ENCODE results near the gene APP.

The APP gene

GRCh38 chr21:25905126-25905525 is 265.4 kb downstream of the APP start:
- TF ChIP-seq, protein P1, sequence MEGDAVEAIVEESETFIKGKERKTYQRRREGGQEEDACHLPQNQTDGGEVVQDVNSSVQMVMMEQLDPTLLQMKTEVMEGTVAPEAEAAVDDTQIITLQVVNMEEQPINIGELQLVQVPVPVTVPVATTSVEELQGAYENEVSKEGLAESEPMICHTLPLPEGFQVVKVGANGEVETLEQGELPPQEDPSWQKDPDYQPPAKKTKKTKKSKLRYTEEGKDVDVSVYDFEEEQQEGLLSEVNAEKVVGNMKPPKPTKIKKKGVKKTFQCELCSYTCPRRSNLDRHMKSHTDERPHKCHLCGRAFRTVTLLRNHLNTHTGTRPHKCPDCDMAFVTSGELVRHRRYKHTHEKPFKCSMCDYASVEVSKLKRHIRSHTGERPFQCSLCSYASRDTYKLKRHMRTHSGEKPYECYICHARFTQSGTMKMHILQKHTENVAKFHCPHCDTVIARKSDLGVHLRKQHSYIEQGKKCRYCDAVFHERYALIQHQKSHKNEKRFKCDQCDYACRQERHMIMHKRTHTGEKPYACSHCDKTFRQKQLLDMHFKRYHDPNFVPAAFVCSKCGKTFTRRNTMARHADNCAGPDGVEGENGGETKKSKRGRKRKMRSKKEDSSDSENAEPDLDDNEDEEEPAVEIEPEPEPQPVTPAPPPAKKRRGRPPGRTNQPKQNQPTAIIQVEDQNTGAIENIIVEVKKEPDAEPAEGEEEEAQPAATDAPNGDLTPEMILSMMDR (IDR thresholded peaks at IDR 0.05; ENCODE audit: low read depth, low read length, missing control alignments) = no peak
- H3K4me3 ChIP-seq (replicated peaks; ENCODE audit: low read depth, low read length) = no peak overlapping the region
- no peak for DNase-seq (ENCODE audit: extremely low read depth, low read depth)

- TF ChIP-seq, protein P1 (IDR thresholded peaks at IDR 0.05; ENCODE audit: low read depth, low read length, missing control alignments) = no peak
- no peak overlapping the region for H3K4me3 ChIP-seq (replicated peaks; ENCODE audit: low read depth, low read length)
- DNase-seq (ENCODE audit: extremely low read depth, low read depth) = no peak
Measured at GRCh38 chr21:25904044-25904695, 266.4 kb downstream of the APP start.

GRCh38 chr21:25903607-25904006 is 267.0 kb downstream of the APP start:
- H3K4me3 ChIP-seq (replicated peaks; ENCODE audit: low read depth, low read length) = no peak overlapping the region
- TF ChIP-seq, protein P1 (IDR thresholded peaks at IDR 0.05; ENCODE audit: low read depth, low read length, missing control alignments) = no peak
- no peak for DNase-seq (ENCODE audit: extremely low read depth, low read depth)

DNA sequence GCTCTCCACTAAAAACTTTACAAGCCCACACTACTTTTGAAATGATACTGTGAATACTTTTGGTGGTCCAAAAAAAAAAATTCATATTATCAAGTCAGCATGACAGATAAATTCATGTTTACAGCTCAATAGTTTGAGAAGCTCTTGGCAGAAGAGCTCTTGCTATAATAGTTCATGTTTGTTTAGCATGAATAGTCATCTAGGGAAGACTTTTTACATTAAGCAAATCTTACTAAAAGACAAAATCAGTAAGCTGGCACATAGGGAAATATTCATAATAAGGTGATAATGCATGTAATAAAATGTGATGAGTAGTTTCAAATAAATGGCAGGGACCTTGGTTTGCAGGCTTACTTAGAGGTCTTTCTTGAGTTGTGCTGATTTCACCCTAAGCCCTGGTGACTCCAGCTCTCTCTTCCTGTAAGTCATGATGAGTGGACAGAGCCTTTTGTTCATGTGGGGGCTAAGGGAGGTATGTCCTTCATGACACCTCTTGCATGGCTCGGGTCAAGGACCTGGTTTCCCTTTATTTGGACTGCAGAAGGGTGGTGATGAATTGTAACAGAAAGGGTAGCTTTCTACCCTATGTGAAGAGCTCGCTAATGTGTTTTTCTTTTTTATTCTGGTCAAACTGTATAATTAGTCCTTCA is 269.1 kb downstream of the APP start:
- no peak overlapping the region for H3K4me3 ChIP-seq (replicated peaks; ENCODE audit: low read depth, low read length)
- DNase-seq (ENCODE audit: extremely low read depth, low read depth) = no peak

GRCh38 chr21:25898671-25899070 is 271.9 kb downstream of the APP start:
- no peak for DNase-seq (ENCODE audit: extremely low read depth, low read depth)
- H3K4me3 ChIP-seq (replicated peaks; ENCODE audit: low read depth, low read length) = no peak overlapping the region
- TF ChIP-seq, protein P1 (IDR thresholded peaks at IDR 0.05; ENCODE audit: low read depth, low read length, missing control alignments) = no peak

More for the DNA sequence above, 269.1 kb downstream of the APP start:
- TF ChIP-seq, protein P1 (IDR thresholded peaks at IDR 0.05; ENCODE audit: low read depth, low read length, missing control alignments) = no peak

DNA sequence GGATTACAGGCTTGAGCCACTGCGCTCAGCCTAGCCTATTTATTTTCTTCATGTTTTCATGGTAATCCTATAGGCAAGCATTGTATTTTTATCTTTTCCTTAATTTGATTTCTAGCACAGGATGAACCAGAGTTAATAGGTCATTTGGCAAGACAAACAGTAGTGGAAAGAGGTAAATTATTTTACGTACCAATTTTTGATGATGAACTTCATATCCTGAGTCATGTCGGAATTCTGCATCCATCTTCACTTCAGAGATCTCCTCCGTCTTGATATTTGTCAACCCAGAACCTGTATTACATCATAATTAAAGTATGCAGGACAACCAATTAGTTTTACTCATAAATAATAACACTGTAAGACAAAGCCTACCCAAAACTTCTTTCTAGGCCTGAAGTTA is 273.2 kb downstream of the APP start:
- no peak overlapping the region for H3K4me3 ChIP-seq (replicated peaks; ENCODE audit: low read depth, low read length)
- no peak for DNase-seq (ENCODE audit: extremely low read depth, low read depth)
- TF ChIP-seq, protein P1 (IDR thresholded peaks at IDR 0.05; ENCODE audit: low read depth, low read length, missing control alignments) = no peak
